Measurements from ENCODE around the gene SLC38A7.
"Not testable (repeated sequence)": the region's sequence is repeated elsewhere in the genome, so short reads cannot be mapped to it uniquely, and the experiment has no call there.

The SLC38A7 gene, protein sequence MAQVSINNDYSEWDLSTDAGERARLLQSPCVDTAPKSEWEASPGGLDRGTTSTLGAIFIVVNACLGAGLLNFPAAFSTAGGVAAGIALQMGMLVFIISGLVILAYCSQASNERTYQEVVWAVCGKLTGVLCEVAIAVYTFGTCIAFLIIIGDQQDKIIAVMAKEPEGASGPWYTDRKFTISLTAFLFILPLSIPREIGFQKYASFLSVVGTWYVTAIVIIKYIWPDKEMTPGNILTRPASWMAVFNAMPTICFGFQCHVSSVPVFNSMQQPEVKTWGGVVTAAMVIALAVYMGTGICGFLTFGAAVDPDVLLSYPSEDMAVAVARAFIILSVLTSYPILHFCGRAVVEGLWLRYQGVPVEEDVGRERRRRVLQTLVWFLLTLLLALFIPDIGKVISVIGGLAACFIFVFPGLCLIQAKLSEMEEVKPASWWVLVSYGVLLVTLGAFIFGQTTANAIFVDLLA

DNA sequence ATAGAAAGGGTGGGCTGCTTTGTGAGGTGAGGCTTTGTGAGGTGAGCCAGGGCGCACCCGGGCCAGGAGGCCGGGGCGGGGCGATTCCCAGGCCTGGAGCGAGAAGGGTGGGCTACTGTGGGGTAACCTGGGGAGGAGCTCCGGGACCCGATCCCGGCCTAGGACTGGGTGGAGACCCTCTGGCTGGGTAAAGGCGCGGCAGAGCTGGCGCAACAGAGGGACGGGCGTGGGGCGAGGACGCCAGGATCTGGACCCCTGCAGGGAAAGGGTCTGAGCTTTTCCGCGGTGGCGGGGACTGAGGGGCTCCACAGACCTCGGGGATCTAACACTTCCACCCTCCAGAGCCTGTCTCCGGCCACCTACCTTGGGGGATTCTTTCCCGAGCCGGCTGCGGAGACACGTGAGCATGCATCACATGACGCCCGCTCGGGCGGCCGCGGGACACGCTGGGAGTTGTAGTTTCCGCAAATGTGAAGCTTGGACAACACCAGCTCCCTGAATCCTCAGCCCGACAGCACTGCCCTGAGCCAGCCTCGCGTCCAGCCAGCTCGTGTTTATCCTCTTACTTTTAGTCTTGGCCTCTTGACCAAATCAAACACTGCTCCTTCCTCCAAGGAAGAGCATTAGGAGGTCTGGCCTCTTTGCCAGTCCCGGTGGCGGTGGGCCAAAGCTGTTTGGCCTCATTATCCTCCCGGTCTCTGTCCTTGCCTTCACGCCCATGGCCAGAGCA is at the start of gene SLC38A7:
TSS of gene SLC38A7 (minus strand) at position 417 of the 730 bp plus-strand sequence. CDS start 4,644 bp downstream, outside the sequence.
- DNase-seq (ENCODE audit: low read depth in 2 of 2) = peak; percentile 64 to 72

DNA sequence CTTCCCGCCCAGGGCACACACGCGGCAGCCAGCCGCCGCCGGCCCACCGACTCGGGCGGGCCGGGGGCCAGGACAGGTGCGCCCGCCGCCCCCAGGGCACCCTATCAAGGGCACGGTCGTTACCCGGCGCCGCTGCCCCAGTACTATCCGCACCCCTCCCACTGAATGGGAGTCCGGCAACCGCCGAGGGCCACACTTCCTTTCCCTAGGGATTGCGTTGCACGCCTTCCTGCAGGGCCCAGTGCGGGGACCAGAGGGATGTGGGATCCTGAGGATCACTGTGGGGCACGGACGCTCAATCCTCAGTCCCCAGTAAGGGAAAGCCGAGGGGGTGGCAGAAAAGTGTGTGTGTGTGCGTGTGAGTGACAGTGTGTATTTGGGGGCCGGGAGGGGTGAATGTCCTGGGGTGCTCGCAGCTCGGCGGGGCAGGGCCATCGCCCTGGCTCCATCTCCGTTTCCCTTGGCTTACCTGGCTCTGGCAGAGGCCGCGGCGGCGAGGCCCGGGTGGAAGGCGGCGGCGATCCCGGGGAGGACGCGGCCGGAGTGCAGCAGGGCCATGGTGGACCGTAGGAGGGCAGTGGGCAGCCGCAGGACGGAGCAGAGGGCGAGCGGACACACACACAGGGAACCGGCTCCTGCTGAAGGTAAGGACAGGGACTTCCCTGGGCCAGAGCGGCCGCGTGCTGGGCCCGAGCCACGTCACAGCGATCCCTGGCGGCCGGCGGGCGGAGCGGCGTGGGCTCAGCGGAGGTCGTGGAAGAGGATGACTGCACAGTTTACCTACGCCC is 49.3 kb upstream of the SLC38A7 start, which contains the start of gene GOT2:
TSS of gene GOT2 (minus strand) at position 646 of the 788 bp plus-strand sequence. CDS start at position 558, 88 bp downstream.
- DNase-seq (ENCODE audit: low read depth in 2 of 2) = peak; percentile 70 to 77

DNA sequence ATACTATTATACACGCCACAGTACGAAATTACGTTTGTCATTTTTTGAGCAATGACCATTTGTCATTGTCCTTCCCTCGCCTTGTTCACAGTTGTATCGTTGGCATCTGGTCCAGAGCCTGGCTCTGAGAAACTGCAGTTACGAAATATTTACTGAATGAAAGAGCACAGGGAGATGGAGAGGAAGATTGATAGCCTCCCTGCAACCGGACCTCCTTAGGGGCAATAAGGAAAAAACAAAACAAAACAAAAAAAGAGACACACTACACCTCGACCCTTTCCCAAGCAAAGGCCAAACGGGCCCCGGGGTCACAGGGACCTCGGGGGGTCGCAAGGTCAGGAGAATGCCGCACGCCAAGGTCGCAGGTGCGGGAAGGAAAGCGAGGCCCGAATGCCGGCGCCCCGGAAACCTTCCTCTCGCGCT is 48.7 kb upstream of the SLC38A7 start:
- no peak for DNase-seq (ENCODE audit: low read depth in 2 of 2)

GRCh38 chr16:58732545-58733247 is 48.1 kb upstream of the SLC38A7 start:
- DNase-seq (ENCODE audit: low read depth in 2 of 2) = no peak

DNA sequence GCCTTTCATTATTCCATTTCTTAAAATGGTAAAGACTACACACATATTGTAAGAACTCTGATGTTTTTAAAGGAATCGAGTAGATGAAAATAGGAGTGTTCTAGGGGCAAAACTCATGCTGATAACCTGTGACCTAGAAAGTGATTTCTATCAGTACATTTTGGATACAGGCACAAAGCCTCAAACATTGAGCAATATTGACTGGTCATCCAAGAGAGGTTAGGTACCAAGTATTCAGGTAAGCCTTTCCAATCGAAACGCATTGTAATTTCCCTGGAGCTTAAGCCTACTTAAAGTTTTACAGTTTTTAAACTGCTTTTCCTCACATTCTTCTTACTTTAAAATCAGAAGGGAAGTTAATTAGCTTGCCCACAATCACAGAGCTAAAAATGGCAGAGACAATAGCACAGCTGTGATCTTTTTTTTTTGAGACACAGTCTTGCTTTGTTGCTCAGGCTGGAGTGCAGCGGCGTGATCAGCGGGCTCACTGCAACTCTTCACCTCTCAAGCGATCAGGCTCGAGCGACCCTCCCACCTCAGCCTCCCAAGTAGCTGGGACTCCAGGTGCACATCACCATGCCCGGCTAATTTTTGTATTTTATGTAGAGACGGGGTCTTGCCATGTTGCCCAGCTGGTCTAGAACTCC is 46.3 kb upstream of the SLC38A7 start:
- no peak for DNase-seq (ENCODE audit: low read depth in 2 of 2)

DNA sequence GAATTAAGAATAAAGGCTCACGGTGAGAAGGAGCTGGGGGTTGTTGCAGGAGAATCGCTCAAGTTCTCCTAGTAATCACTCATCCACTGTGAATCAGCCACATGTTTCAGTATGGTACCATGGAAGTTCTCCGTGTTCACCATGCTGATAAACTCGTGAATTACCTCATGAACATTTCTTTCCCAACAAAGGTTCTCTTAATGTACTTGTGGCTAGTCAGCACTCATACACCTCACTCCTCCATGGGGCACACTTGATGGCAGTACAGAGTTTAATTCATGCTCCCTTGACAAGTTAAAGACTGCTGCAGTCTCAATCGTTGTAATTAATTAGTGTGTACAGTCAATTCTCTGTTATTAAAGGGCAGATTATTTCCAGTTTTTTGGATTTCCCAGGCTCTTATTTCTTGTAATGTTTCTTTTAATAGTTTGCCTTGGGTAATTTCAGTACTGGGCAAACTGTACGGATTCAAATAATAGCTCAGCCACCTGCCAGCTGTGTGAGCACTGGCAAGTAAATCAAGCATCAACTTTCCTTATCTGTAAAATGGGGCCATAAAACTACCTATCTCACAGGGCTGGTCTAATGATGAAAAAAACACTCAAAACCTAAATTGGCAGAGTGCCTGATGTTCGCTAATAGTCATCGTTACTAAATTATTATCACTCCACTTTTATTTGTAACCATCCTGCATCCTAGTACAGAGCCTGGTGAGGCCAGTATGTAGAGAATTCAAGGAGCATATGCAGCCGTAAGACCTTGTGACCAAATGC is 43.4 kb upstream of the SLC38A7 start:
- no peak for DNase-seq (ENCODE audit: low read depth in 2 of 2)

GRCh38 chr16:58727028-58727781 is 42.6 kb upstream of the SLC38A7 start:
- no peak for DNase-seq (ENCODE audit: low read depth in 2 of 2)

GRCh38 chr16:58723109-58723508 is 38.5 kb upstream of the SLC38A7 start:
- DNase-seq (ENCODE audit: low read depth in 2 of 2) = no peak

GRCh38 chr16:58717994-58718393 is 33.4 kb upstream of the SLC38A7 start:
- DNase-seq (ENCODE audit: low read depth in 2 of 2) = no peak

DNA sequence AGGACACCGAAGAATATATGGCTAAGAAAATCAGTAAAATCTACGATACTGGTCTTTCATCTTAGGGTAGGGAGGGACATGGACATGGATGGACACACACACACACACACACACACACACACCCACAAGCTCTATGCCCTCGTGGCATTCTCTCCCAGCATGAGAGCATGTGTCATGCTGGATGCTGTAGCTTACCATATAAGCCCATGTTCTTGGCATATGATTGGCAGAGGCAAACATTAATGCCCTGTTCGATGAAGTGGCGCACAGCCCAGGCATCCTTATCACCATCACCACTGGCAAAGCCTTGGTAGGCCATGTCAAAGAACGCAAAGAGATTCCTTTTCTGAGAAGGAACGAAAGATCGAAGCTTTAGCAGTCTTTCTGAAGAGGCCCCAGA is 31.9 kb upstream of the SLC38A7 start:
- no peak for DNase-seq (ENCODE audit: low read depth in 2 of 2)

GRCh38 chr16:58713742-58714141 is 29.2 kb upstream of the SLC38A7 start:
- DNase-seq (ENCODE audit: low read depth in 2 of 2) = no peak

GRCh38 chr16:58709333-58709732 is 24.8 kb upstream of the SLC38A7 start:
- DNase-seq (ENCODE audit: low read depth in 2 of 2) = no peak

GRCh38 chr16:58699151-58699550 is 14.6 kb upstream of the SLC38A7 start:
- no peak for DNase-seq (ENCODE audit: low read depth in 2 of 2)

- no peak for DNase-seq (ENCODE audit: low read depth in 2 of 2)
Observed at GRCh38 chr16:58695368-58695767, 10.8 kb upstream of the SLC38A7 start.

- DNase-seq (ENCODE audit: low read depth in 2 of 2) = no peak
Observed at GRCh38 chr16:58692450-58692849, 7.9 kb upstream of the SLC38A7 start.

DNA sequence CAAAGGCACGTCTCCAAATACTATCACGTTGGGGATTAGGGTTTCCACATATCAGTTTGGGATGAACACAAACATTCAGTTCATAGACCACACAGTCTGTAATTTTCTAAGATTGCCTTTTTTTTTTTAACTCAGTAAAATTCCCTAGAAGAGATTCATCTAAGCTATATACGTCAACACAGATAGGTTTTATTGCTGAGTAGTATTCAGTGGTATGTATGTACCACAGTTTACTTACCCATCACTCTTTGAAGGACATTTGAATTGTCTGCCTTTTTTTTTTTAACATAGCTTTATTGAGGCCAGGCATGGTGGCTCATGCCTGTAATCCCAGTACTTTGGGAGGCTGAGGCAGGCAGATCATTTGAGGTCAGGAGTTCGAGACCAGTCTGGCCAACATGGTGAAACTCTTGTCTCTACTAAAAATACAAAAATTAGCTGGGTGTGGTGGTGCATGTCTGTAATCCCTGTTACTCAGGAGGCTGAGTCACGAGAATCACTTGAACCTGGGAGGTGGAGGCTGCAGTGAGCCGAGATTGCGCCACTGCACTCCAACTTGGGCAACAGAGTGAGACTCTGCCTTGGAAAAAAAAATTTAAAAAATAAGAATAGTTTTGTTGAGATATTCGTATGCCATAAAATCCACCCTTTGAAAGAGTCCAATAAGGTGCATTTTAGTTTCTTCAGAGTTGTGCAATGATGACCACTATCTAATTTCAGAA is 2.6 kb upstream of the SLC38A7 start:
- not testable (repeated sequence) for DNase-seq (ENCODE audit: low read depth in 2 of 2)

DNA sequence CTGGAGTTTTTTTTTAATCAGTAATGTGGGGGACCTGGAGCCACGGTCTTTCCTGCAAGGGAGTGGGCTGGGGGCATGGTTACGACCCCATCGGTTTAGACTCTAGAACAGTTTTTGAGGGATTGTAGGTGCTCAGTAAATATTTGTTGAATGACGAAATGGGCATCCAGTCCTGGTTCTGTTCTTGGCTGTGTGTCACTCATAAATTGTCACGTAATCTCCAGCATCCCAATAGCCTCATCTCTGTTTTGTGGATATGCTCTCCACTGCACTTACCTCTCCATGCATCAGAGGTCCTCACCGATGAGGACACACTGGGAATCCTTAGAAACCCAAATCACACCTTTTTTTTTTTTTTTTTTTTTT is 497 bp upstream of the SLC38A7 start:
- no peak for DNase-seq (ENCODE audit: low read depth in 2 of 2)

GRCh38 chr16:58684001-58684353 is 593 bp downstream of the SLC38A7 start:
- DNase-seq (ENCODE audit: low read depth in 2 of 2) = no peak

DNA sequence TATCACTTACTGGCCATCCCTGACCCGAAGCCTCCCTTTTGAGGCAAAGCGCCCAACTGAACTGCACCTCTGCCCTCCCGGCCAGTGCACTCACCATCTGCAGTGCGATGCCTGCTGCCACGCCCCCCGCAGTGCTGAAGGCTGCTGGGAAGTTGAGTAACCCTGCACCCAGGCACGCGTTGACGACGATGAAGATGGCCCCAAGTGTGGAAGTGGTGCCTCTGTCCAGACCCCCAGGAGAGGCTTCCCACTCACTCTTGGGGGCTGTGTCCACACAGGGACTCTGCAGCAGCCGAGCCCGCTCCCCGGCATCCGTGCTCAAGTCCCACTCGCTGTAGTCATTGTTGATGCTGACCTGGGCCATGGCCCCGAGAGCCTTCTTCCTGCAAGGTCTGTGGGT is 4.8 kb downstream of the SLC38A7 start:
- DNase-seq (ENCODE audit: low read depth in 2 of 2) = no peak

All from stimulated activated CD8-positive, alpha-beta memory T cell treated with anti-CD3 and anti-CD28 coated beads, Interleukin-2, amount 100 ng/mL, for 48 hours (primary cell).